WERI-Rb-1 (cell line): ENCODE data around the gene NTN4.
"Not testable (repeated sequence)": the region's sequence is repeated elsewhere in the genome, so short reads cannot be mapped to it uniquely, and the experiment has no call there.

Source experiments
- DNase-seq: peaks from one replicate; pipeline ENCODE4 v3.0.0-alpha.2; 2020
- H3K27ac ChIP-seq: fragments of 250-450 bp; sonication (Bioruptor Pico); 2 replicates; pipeline ENCODE4 v1.5.1; 2020; ENCODE audit warnings: mild to moderate bottlenecking, moderate library complexity
- H3K27me3 ChIP-seq: fragments of 250-450 bp; sonication (Bioruptor Pico); 2 replicates; pipeline ENCODE4 v1.5.1; 2021; ENCODE audit warnings: mild to moderate bottlenecking, low read depth, moderate library complexity; ENCODE audit not compliant: insufficient read depth, severe bottlenecking
- H3K36me3 ChIP-seq: fragments of 250-450 bp; sonication (Bioruptor Pico); 2 replicates; pipeline ENCODE4 v1.5.1; 2020; ENCODE audit warnings: mild to moderate bottlenecking, moderate library complexity
- H3K4me3 ChIP-seq: 2 replicates; pipeline ENCODE4 v1.5.1; 2011; ENCODE audit warnings: low read depth, mild to moderate bottlenecking, control low read depth, low read length
- H3K9me3 ChIP-seq: fragments of 250-450 bp; sonication (Bioruptor Pico); 2 replicates; pipeline ENCODE4 v1.5.1; 2021; ENCODE audit warnings: mild to moderate bottlenecking, moderate library complexity; ENCODE audit not compliant: severe bottlenecking
- CTCF ChIP-seq: IDR thresholded peaks from 2 replicates; pipeline ENCODE4 v1.5.1; 2011; ENCODE audit warnings: low read depth, mild to moderate bottlenecking, control low read depth, inconsistent platforms, low read length

The NTN4 gene

DNA sequence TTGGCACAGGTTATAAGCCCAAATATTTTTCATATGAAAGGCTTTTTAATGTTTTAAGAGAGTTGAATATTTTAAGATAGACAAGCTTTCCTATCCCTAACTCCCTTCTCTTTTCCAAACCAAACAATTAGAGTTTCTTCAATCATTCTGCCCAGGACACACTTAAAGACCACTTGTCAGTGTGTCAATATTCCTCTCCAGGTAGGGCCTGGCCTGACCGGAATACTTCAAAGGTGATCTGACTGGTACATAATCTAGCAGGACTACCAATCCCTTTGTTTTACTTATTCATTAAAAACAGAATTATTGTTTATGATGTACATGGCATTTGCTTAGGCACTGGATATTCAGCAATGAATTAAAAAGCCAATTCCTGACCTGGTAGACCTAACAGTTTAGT, 44.0 kb upstream of the NTN4 start:
- TF ChIP-seq CTCF = no peak
- Histone ChIP-seq H3K9me3 (no peaks in the 10 kb centered on the region), H3K4me3 (no peak overlapping the region), H3K27ac (no peak overlapping the region), H3K36me3 (no peaks in the 10 kb centered on the region), H3K27me3 (no peaks in the 10 kb centered on the region)
- DNase-seq = no peak

DNA sequence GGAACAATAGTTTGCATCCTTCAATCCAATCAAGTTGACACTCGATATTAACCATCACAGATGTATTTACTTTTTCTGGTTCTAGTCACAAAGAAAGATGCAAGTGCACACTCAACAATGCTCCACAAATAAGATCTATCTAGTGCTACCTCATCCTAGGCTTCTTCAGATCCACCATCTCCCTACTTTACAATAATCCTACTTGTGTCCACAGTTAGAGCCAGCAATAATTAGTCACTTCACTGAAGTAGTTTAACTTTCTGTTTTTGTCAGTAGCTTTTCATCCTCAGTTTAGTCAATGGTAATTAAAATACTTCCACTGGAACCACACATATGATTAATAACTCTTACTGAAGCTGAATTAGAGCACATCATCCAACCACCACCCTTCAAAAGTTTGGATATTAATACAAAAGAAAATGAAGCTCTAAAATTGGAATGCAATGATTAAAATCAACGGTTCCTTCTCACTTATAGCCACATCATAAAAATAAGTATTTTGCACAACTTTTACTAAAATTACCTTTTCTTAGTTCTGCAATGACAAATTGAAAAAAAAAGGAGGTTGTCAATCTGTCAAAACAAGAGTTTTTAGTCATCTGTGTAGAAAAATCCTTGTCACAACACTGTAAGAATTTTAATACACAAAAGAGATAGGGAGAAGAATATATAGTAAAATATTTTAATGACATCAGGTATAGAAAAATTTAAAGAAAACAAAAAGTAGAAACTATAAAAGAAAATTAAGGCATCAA, 39.9 kb upstream of the NTN4 start:
- H3K9me3 ChIP-seq = no peaks in the 10 kb centered on the region
- H3K27me3 ChIP-seq = no peaks in the 10 kb centered on the region
- no peak overlapping the region for H3K4me3 ChIP-seq
- no peak overlapping the region for H3K27ac ChIP-seq
- no peak for TF ChIP-seq CTCF
- H3K36me3 ChIP-seq = no peaks in the 10 kb centered on the region
- no peak for DNase-seq

- Histone ChIP-seq H3K4me3 (no peak overlapping the region), H3K9me3 (no peaks in the 10 kb centered on the region), H3K36me3 (no peaks in the 10 kb centered on the region), H3K27ac (no peak overlapping the region), H3K27me3 (no peaks in the 10 kb centered on the region)
- no peak for TF ChIP-seq CTCF
- DNase-seq = no peak
These were observed 38.8 kb upstream of the NTN4 start for GRCh38 chr12:95829395-95829794.

DNA sequence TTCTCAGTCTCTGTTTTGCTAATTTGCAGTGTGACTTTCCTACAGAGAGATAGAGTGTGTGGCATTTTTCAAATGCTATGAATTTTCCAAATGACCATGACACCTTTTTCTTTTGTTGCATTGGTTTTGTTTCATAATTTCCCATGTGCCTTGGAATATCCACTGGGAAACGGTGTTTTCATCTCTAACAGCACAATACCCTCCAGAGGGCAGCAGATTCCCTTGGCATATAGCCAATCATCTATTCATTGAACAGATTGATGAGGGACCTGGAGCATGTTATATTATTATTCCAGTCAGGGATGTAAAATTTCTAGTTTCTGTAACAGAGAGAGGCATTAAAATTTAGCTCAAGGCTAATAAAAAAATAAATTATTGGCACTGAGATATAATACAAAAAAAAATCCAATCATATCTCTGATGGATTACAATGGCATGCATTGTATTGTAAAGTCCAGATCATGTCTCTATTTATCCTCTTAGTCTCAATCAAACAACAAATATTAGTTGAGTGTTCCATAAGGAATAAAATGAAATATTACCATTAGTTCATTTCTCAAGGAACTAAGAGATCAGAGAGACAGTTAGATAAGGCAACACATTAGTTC, 29.6 kb upstream of the NTN4 start:
- H3K4me3 ChIP-seq = no peak overlapping the region
- no peaks in the 10 kb centered on the region for H3K36me3 ChIP-seq
- H3K9me3 ChIP-seq = no peaks in the 10 kb centered on the region
- peak; percentile 54; the same call in 1 of the 2 replicates for TF ChIP-seq CTCF
- H3K27me3 ChIP-seq = no peaks in the 10 kb centered on the region
- H3K27ac ChIP-seq = no peak overlapping the region
- DNase-seq = peak; percentile 57

GRCh38 chr12:95815632-95816212, 25.2 kb upstream of the NTN4 start:
- H3K4me3 ChIP-seq = no peak overlapping the region
- no peak for DNase-seq
- no peak overlapping the region for H3K27ac ChIP-seq
- no peaks in the 10 kb centered on the region for H3K27me3 ChIP-seq
- TF ChIP-seq CTCF = peak; percentile 32
- H3K9me3 ChIP-seq = no peaks in the 10 kb centered on the region
- no peaks in the 10 kb centered on the region for H3K36me3 ChIP-seq

GRCh38 chr12:95812155-95812554, 21.6 kb upstream of the NTN4 start:
- not testable (repeated sequence) for H3K27ac ChIP-seq, H3K9me3 ChIP-seq, H3K4me3 ChIP-seq, DNase-seq, H3K36me3 ChIP-seq, H3K27me3 ChIP-seq
